K562 (cell line): ENCODE data around the gene BCL2L1. TPM values are rescaled to one million over a fixed set of nuclear protein-coding genes. Genes with fewer than 3 reads are reported as not detected.

Experiments used
- ATAC-seq: fragments of 200-7000 bp; cut with Tn5 transposase; 3 replicates; pipeline ENCODE4 v1.9.1; 2020; ENCODE audit warnings: moderate library complexity
- BruUV-seq: library from RNA; stranded (reverse); fragments of 400-500 nt; replicated peaks from 2 replicates; lab custom pipeline; 2021; lab: Mats Ljungman, UMichigan
- CTCF ChIA-PET: fragments of 300-600 bp; formaldehyde crosslinking; extraction: SDS; loops from one replicate; lab custom pipeline; 2021; ENCODE audit warnings: low intra/inter-chr PET ratio; lab: Yijun Ruan, JAX
- POLR2A ChIA-PET: fragments of 300-600, 350-650 bp; sonication (Branson Sonifier 250); formaldehyde crosslinking; extraction: SDS; loops from one replicate; lab custom pipeline; 2021; ENCODE audit warnings: antibody characterized with exemption, inconsistent platforms; lab: Yijun Ruan, JAX
- DNase-seq, 4 experiments: peaks; one replicate each; pipeline versions ENCODE4 v3.0.0 to v3.0.0-alpha.2; 2011 to 2018; ENCODE audit warnings: low spot score in 3 of 4, mixed read lengths in 3 of 4; ENCODE audit errors: extremely low read depth in 1 of 4
- FAIRE-seq: peaks from 2 replicates; lab custom pipeline; 2011; peaks lifted over from hg19 to GRCh38; lab: Jason Lieb, UNC
- H2AFZ ChIP-seq: 2 replicates; pipeline ENCODE4 v1.6.0; 2011; ENCODE audit warnings: low read depth, low read length, control low read depth, inconsistent platforms
- H3K27ac ChIP-seq: fragments of 200-600 bp; 3 replicates; pipeline ENCODE4 v1.8.0; 2011; ENCODE audit warnings: low read depth, mild to moderate bottlenecking, control low read depth, inconsistent platforms, low read length, moderate library complexity, mixed read lengths; ENCODE audit errors: extremely low read depth
- H3K27me3 ChIP-seq, 2 experiments: fragments of 300-600 bp in 1 of 2; 2 replicates in 1 of 2; 3 replicates in 1 of 2; pipeline versions ENCODE4 v1.6.0 to v1.8.0; 2011; ENCODE audit warnings: inconsistent platforms in 2 of 2, low read length in 2 of 2, mild to moderate bottlenecking in 1 of 2, mixed read lengths in 1 of 2, moderate library complexity in 1 of 2; ENCODE audit not compliant: control insufficient read depth in 2 of 2, insufficient read depth in 2 of 2
- H3K36me3 ChIP-seq: fragments of 300-600 bp; 3 replicates; pipeline ENCODE4 v1.8.0; 2011; ENCODE audit warnings: mild to moderate bottlenecking, low read length, inconsistent platforms; ENCODE audit not compliant: control insufficient read depth, insufficient read depth
- H3K4me1 ChIP-seq, 2 experiments: fragments of 200-600 bp in 1 of 2; replicated peaks in 1 of 2; 2 replicates in 1 of 2; 3 replicates in 1 of 2; pipeline versions ENCODE4 v1.5.1 to v1.8.0; 2011; ENCODE audit warnings: inconsistent platforms in 2 of 2, low read length in 2 of 2, mild to moderate bottlenecking in 1 of 2, mixed read lengths in 1 of 2, moderate library complexity in 1 of 2; ENCODE audit not compliant: control insufficient read depth in 2 of 2, insufficient read depth in 2 of 2
- H3K4me2 ChIP-seq: 2 replicates; pipeline ENCODE4 v1.6.1; 2011; ENCODE audit warnings: low read length, control low read depth, inconsistent platforms, mixed read lengths; ENCODE audit not compliant: insufficient read depth
- H3K4me3 ChIP-seq: fragments of 200-600 bp; sonication (generic), shearing (Covaris generic); 2 replicates; pipeline ENCODE4 v1.5.1; 2016; ENCODE audit warnings: control low read depth, inconsistent platforms
- H3K79me2 ChIP-seq: fragments of 200-600 bp; 3 replicates; pipeline ENCODE4 v1.8.0; 2011; ENCODE audit warnings: low read length, inconsistent platforms; ENCODE audit not compliant: control insufficient read depth, insufficient read depth
- H3K9ac ChIP-seq, 2 experiments: 2 replicates each; pipeline versions ENCODE4 v1.6.0 to v1.6.1; 2011; ENCODE audit warnings: low read depth in 2 of 2, low read length in 2 of 2, control low read depth in 1 of 2, inconsistent platforms in 1 of 2, mild to moderate bottlenecking in 1 of 2, mixed read lengths in 1 of 2; ENCODE audit not compliant: insufficient read depth in 1 of 2
- H3K9me1 ChIP-seq: one replicate; pipeline ENCODE4 v1.6.0; 2011; ENCODE audit warnings: inconsistent platforms, mild to moderate bottlenecking, low read length, moderate library complexity; ENCODE audit not compliant: control insufficient read depth, insufficient read depth
- H3K9me3 ChIP-seq: replicated peaks from 2 replicates; pipeline ENCODE4 v1.5.1; 2011; ENCODE audit warnings: low read depth, low read length, inconsistent platforms; ENCODE audit not compliant: control insufficient read depth, insufficient read depth
- H4K20me1 ChIP-seq: replicated peaks from 2 replicates; pipeline ENCODE4 v1.6.1; 2011; ENCODE audit warnings: low read length, inconsistent platforms, mixed read lengths; ENCODE audit not compliant: control insufficient read depth, insufficient read depth
- BHLHE40 ChIP-seq: IDR thresholded peaks from 2 replicates; pipeline ENCODE4 v1.6.1; 2011; ENCODE audit warnings: low read length, improper control_type of control experiment
- CBX8 ChIP-seq: fragments of 200-600 bp; sonication (generic); IDR thresholded peaks from 2 replicates; pipeline ENCODE4 v1.6.1; 2012; ENCODE audit warnings: borderline replicate concordance, mixed run types, low read depth, mild to moderate bottlenecking, moderate library complexity, mixed read lengths, low read length, control low read depth, inconsistent platforms; ENCODE audit not compliant: poor library complexity, severe bottlenecking; ENCODE audit errors: extremely low read depth
- CTBP1 ChIP-seq: fragments of 450-650 bp; IDR thresholded peaks from 2 replicates; pipeline ENCODE4 v1.6.1; 2016; ENCODE audit warnings: borderline replicate concordance
- DMBX1 ChIP-seq: fragments of 250-450 bp; sonication (Bioruptor Pico); IDR thresholded peaks from 2 replicates; pipeline ENCODE4 v1.8.0; 2022; ENCODE audit warnings: inconsistent platforms, mild to moderate bottlenecking, moderate library complexity, borderline replicate concordance
- ETS1 ChIP-seq: conservative IDR thresholded peaks from 2 replicates; pipeline ENCODE4 v1.6.1; 2011; ENCODE audit warnings: low read depth, mild to moderate bottlenecking, low read length; ENCODE audit not compliant: control insufficient read depth
- IRF2 ChIP-seq: sonication (generic); formaldehyde crosslinking; IDR thresholded peaks from 2 replicates; pipeline ENCODE4 v1.8.1; 2022; ENCODE audit warnings: mild to moderate bottlenecking, missing genetic modification reagents
- MAFF ChIP-seq: IDR thresholded peaks from 2 replicates; pipeline ENCODE4 v1.6.1; 2012; ENCODE audit warnings: low read length, improper control_type of control experiment
- MCM3 ChIP-seq: fragments of 450-650 bp; IDR thresholded peaks from 2 replicates; pipeline ENCODE4 v1.6.1; 2016
- MNT ChIP-seq, 2 experiments: fragments of 450-650 bp; conservative IDR thresholded peaks; 2 replicates each; pipeline ENCODE4 v1.6.1; 2017; ENCODE audit warnings: mild to moderate bottlenecking in 2 of 2, moderate library complexity in 2 of 2
- PML ChIP-seq: IDR thresholded peaks from 2 replicates; pipeline ENCODE4 v1.6.1; 2012; ENCODE audit warnings: low read length, inconsistent platforms
- RAD21 ChIP-seq, 2 experiments: fragments of 250-450 bp in 1 of 2; fragments of 450-650 bp in 1 of 2; sonication (Bioruptor Pico) in 1 of 2; formaldehyde crosslinking in 1 of 2; IDR thresholded peaks in 1 of 2; conservative IDR thresholded peaks in 1 of 2; 2 replicates each; pipeline versions ENCODE4 v1.4.0 to v1.8.0; 2020 to 2022; ENCODE audit warnings: mild to moderate bottlenecking in 2 of 2, moderate library complexity in 1 of 2
- RBM22 ChIP-seq: fragments of 200-400 bp; formaldehyde crosslinking; IDR thresholded peaks from 2 replicates; pipeline ENCODE4 v1.6.1; 2018; ENCODE audit warnings: low read length, low read depth; ENCODE audit not compliant: poor library complexity, severe bottlenecking
- SAFB ChIP-seq: fragments of 200-400 bp; formaldehyde crosslinking; IDR thresholded peaks from 2 replicates; pipeline ENCODE4 v1.6.1; 2017; ENCODE audit warnings: low read depth, low read length, borderline replicate concordance
- ZNF3 ChIP-seq: fragments of 250-450 bp; sonication (Bioruptor Pico); IDR thresholded peaks from 2 replicates; pipeline ENCODE4 v1.5.0; 2021; ENCODE audit warnings: mild to moderate bottlenecking, moderate library complexity
- ZNF586 ChIP-seq: fragments of 450-650 bp; formaldehyde crosslinking; conservative IDR thresholded peaks from 2 replicates; pipeline ENCODE4 v1.4.0; 2020; ENCODE audit warnings: mild to moderate bottlenecking, moderate library complexity
- ZNF76 ChIP-seq: fragments of 250-450 bp; sonication (Bioruptor Pico); IDR thresholded peaks from 2 replicates; pipeline ENCODE4 v1.4.0; 2020; ENCODE audit warnings: mild to moderate bottlenecking, moderate library complexity, borderline replicate concordance
- WGBS: fragments of 100-300 bp; shearing (Covaris generic); methylation state at CpG from one replicate; pipeline ENCODE4 v1.1.6; 2016; ENCODE audit warnings: low coverage, mixed read lengths; ENCODE audit not compliant: insufficient coverage; ENCODE audit errors: missing lambda C conversion rate; 5-methylcytosine and 5-hydroxymethylcytosine counted together
- in situ Hi-C: fragments of 300-500 bp; cut with MboI; formaldehyde crosslinking; loops from 4 replicates; pipeline ENCODE4 v1.15.0; 2018; ENCODE audit warnings: inconsistent platforms, mixed read lengths
- intact Hi-C: fragments of 100-400 bp; cut with micrococcal nuclease; formaldehyde crosslinking; loops from 2 replicates; pipeline ENCODE4 v1.14.2; 2022
- polyA plus RNA-seq, 8 experiments: library from polyadenylated mRNA; depleted of rRNA in 4 of 8; stranded (reverse) in 5 of 8; unstranded in 3 of 8; fragments of >200 nt; fragmentation: Nextera tagmentation in 2 of 8; fragmentation: Illumina TruSeq in 1 of 8; extraction: Ambion mirVana in 2 of 8; extraction: Trizol in 1 of 8; gene quantifications; 2 replicates each; pipeline versions ENCODE4 v1.2.1 to v1.2.3, GENCODE V29; 2011 to 2014; ENCODE audit warnings: inconsistent platforms in 1 of 8, missing spikeins in 1 of 8
- total RNA-seq, 7 experiments: library from RNA; depleted of rRNA in 6 of 7; stranded (reverse); fragments of >200 nt in 6 of 7; fragmentation: Illumina TruSeq in 2 of 7; extraction: Trizol in 2 of 7; gene quantifications; 2 replicates each; pipeline versions ENCODE4 v1.2.1 to v1.2.3, GENCODE V29; 2011 to 2021; ENCODE audit warnings: low replicate concordance in 1 of 7
- TF ChIP-seq, protein P1 (sequence below): fragments of 200-800 bp; sonication (Bioruptor generic); IDR thresholded peaks from 2 replicates; pipeline ENCODE4 v1.6.1; 2017; ENCODE audit warnings: missing genetic modification characterization, missing compliant biosample characterization

Gene BCL2L1
- total and polyA plus RNA-seq, 9 of the 15 experiments (the other 6 are each of a cell fraction or from before 2014, with no cell fraction given): 3.3 to 182 (median 120) TPM

GRCh38 chr20:31712564-31713311 is 9.9 kb downstream of the BCL2L1 start:
- no peaks in the 10 kb centered on the region for H3K27me3 ChIP-seq
- H3K9ac ChIP-seq: peak overlapping the region; percentile 51 to 76; a peak in 3 of 4 replicates
- peaks cover 33% of the 10 kb centered on the region for H4K20me1 ChIP-seq
- WGBS: 29% methylated on average over 8 of the region's 8 CpGs
- H3K27ac ChIP-seq: peak overlapping the region; percentile 44
- peaks cover 98% of the 10 kb centered on the region for H3K79me2 ChIP-seq
- intact Hi-C loops (no loop called here), in situ Hi-C loops (no loop called here)
- H2AFZ ChIP-seq: no peak overlapping the region
- ChIA-PET POLR2A (interaction anchor here (0.9 to 1.7 kb wide), 7 partner anchors 9 to 51 kb away, joined by 3 to 6 read pairs (median 4); partner anchors contain the start of gene BCL2L1), CTCF (no interaction called here)
- peaks cover 92% of the 10 kb centered on the region for H3K36me3 ChIP-seq
- H3K9me3 ChIP-seq: no peaks in the 10 kb centered on the region
- DNase-seq: peak in 1 of 4 experiments; percentile 43
- H3K9me1 ChIP-seq: peaks cover 3% of the 10 kb centered on the region
- H3K4me2 ChIP-seq: peak overlapping the region; percentile 79
- peaks cover 38 to 80% of the 10 kb centered on the region in 2 experiments for H3K4me1 ChIP-seq
- no TSS peak for BruUV-seq
- 0 out of 2 replicates have a peak overlapping the region, but pooled peaks have one; percentile 4 for H3K4me3 ChIP-seq
- ATAC-seq: no peak
- no peak for FAIRE-seq
- TF ChIP-seq RBM22 (no peak), ZNF76 (CRISPR knock-in tag) (no peak), IRF2 (no peak), ZNF586 (CRISPR knock-in tag) (no peak), DMBX1 (CRISPR knock-in tag) (0 out of 2 replicates have a peak, but pooled peaks have one; percentile 33), MNT (conservative IDR thresholded peaks at IDR 0.05) (0 out of 4 replicates have a peak, but pooled peaks of 1 of the 2 experiments have one; percentile 25), MAFF (no peak), CTBP1 (peak; percentile 37; the same call in 1 of the 2 replicates), RAD21 (CRISPR knock-in tag; conservative IDR thresholded peaks at IDR 0.05 in 1 of 2, IDR thresholded peaks at IDR 0.05 in 1 of 2) (0 out of 4 replicates have a peak, but pooled peaks of 1 of the 2 experiments have one; percentile 5), MCM3 (no peak), BHLHE40 (peak; percentile 55; the same call in 1 of the 2 replicates), PML (0 out of 2 replicates have a peak, but pooled peaks have one; percentile 9), ETS1 (no peak), SAFB (no peak), CBX8 (no peak), ZNF3 (no peak)
- TF ChIP-seq, protein P1, sequence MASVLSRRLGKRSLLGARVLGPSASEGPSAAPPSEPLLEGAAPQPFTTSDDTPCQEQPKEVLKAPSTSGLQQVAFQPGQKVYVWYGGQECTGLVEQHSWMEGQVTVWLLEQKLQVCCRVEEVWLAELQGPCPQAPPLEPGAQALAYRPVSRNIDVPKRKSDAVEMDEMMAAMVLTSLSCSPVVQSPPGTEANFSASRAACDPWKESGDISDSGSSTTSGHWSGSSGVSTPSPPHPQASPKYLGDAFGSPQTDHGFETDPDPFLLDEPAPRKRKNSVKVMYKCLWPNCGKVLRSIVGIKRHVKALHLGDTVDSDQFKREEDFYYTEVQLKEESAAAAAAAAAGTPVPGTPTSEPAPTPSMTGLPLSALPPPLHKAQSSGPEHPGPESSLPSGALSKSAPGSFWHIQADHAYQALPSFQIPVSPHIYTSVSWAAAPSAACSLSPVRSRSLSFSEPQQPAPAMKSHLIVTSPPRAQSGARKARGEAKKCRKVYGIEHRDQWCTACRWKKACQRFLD (CRISPR knock-in tag): 0 out of 2 replicates have a peak, but pooled peaks have one; percentile 1
